ENCODE results near the gene EFCAB13. TPM values are rescaled to one million over a fixed set of nuclear protein-coding genes. Genes with fewer than 3 reads are reported as not detected.
A peak's percentile ranks its signal among the peaks of the same experiment; 100 is the strongest.

The EFCAB13 gene, protein sequence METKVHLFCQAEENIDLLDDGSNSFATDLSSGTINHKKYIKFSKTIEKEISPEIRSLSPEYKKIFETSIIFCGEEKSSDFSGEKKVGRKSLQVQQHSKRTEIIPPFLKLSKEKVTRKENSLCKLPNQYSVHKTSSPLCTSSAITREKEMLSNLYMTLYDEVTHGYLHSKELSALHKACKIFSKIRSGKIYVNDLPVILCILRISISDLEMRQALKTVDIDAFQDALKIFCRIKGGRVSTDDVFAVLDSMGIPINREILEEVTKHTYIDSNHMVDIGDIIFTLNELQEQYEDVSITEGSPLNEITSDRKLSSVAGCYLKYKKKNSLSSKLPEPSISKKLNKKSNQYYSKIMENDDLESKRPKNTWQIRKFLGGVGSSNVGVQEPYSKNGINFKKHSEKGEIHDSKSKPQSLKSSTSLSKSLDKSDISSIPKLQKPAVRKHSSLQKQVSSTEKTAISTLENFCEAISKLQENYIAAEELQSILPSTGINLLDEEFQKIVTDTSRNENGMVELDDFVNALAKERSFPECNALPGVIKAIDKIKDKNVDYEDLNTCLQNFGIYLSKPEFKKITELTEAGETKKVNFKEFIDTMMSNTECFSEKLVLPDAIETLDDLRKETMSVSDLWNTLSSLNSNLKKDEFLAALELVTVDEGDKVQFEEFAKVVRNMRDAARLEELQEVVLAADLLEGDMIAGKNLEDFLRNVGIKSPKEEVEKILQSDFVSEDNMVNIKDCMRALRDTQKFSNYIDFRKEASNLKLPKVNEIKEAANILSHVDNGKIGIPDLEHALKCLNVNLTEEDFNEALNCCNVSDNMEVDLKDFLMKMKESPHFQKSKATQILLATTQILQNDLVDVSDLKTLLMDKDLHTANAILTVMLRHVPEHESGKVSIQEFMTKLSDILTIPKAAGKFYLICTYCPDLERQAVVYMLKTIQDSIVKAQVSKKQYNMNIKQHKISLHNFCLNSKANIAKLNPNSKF
- total RNA-seq, result 5.3 and 6.9 TPM in 2 replicates

DNA sequence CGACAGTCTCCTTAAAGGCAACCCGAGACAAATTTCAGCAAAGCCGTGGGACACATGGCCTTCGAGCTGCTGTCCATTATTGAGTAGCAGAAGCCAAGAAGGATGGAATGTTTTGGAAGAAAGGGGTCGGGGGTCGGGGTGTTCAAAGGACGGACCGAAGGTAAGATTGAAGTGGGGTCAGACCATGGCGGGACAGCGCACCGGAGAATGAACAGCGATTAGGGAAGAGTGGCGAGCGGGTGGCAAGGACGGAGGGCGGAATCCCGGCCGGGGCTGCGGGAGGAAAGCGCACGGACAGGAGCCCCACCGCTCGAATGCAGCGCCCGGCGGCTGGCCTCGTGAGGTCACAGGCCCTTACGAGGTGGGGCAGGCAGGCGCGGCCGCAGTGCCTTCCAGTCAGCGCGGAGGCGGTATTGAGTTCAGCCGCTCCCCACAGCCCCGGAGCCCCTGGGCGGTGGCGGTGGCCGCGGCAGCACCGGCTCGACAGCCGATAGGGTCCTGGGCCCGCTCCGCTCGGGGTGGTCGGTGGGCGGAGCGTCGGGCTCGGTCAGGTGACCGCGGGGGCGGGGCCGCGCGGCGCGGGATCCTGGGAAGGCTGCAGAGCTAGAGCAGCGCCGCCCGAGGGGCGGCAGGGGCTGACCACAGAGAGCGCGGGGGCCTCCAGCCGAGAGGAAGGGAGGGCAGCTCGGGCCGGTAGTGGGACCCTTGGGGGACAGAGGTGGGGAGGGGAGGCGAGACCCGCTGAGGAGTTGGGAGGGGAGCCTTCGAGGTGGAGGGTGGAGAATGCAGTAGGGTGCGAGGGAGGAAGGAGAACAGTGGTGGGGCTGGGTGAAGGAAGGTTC lies at the start of gene EFCAB13:
Gene EFCAB13 (plus strand): TSS at position 574 of the 842 bp plus-strand sequence. CDS start 4,399 bp downstream, outside the sequence.
- Histone ChIP-seq H3K27ac (ENCODE audit: low read depth, low read length) (peak within 1 kb of the TSS; percentile 56), H4K20me1 (ENCODE audit: insufficient read depth, low read length) (no peaks in the 10 kb centered on the region), H3K79me2 (ENCODE audit: insufficient read depth, low read length) (no peaks in the 10 kb centered on the region), H3K4me3 (ENCODE audit: insufficient read depth, low read length) (peak within 1 kb of the TSS; percentile 85), H3K4me2 (ENCODE audit: insufficient read depth, low read length) (peak within 1 kb of the TSS; percentile 98), H3K36me3 (ENCODE audit: insufficient read depth, low read length) (no peaks in the 10 kb centered on the region), H3K9me3 (ENCODE audit: low read depth, low read length) (no peaks in the 10 kb centered on the region), H2AFZ (ENCODE audit: low read length) (peak within 1 kb of the TSS; percentile 97), H3K27me3 (ENCODE audit: insufficient read depth, low read length) (no peaks in the 10 kb centered on the region), H3K4me1 (ENCODE audit: insufficient read depth, low read length) (peaks cover 11% of the 10 kb centered on the region)
- DNase-seq (ENCODE audit: insufficient read length, low spot score, missing footprints), result peak; percentile 94
- TF ChIP-seq CTCF (IDR thresholded peaks at IDR 0.05; ENCODE audit: extremely low read depth, low read depth, low read length), result no peak

GRCh38 chr17:47274319-47275069 lies 49.3 kb upstream of the EFCAB13 start:
- no peaks in the 10 kb centered on the region for H4K20me1 ChIP-seq (ENCODE audit: insufficient read depth, low read length)
- H3K27ac ChIP-seq (ENCODE audit: low read depth, low read length), result peak overlapping the region; percentile 65
- no peak overlapping the region for H3K4me2 ChIP-seq (ENCODE audit: insufficient read depth, low read length)
- no peak overlapping the region for H2AFZ ChIP-seq (ENCODE audit: low read length)
- H3K27me3 ChIP-seq (ENCODE audit: insufficient read depth, low read length), result no peaks in the 10 kb centered on the region
- peaks cover 51% of the 10 kb centered on the region for H3K4me1 ChIP-seq (ENCODE audit: insufficient read depth, low read length)
- no peak for DNase-seq (ENCODE audit: insufficient read length, low spot score, missing footprints)
- H3K9me3 ChIP-seq (ENCODE audit: low read depth, low read length), result no peaks in the 10 kb centered on the region
- H3K36me3 ChIP-seq (ENCODE audit: insufficient read depth, low read length), result no peaks in the 10 kb centered on the region
- no peak overlapping the region for H3K4me3 ChIP-seq (ENCODE audit: insufficient read depth, low read length)
- TF ChIP-seq CTCF (IDR thresholded peaks at IDR 0.05; ENCODE audit: extremely low read depth, low read depth, low read length), result no peak
- peaks cover 3% of the 10 kb centered on the region for H3K79me2 ChIP-seq (ENCODE audit: insufficient read depth, low read length)

DNA sequence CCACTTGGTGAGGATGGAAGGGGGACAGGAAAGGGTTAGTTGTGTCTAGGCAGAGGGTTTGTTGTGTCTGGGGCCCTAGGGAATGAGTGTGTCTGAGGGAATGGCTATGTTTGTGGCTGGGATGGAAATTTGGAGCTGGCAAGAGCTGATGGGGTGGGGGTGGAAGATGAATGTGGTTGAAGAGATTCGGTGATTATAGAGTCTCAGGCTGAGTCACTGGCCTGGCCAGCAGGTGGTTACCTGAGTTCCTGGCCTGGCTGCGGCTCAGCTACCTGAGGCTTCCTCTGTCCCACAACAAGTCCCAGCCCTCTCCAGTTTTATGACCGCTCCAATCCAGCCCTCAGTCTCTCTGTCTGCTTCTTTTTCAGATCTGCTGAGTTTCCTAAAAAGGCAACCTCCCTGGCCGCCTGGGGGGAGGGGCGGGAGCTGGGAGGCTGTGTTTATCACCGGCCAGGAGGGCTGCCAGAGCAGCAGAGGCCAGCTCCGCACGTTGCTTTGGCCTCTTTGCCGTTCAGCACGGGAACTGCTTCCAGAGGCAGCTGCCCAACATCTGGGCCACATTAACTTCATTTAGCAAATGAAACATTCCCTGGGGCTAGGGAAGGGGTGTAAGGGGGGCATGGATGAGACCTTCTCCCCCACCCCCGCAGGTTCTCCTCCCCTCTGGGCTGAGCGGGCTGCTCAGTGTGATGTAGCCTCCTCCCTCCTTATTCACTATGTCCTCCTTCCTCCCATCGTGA lies 48.3 kb upstream of the EFCAB13 start:
- Histone ChIP-seq H3K79me2 (ENCODE audit: insufficient read depth, low read length) (peaks cover 3% of the 10 kb centered on the region), H4K20me1 (ENCODE audit: insufficient read depth, low read length) (no peaks in the 10 kb centered on the region), H2AFZ (ENCODE audit: low read length) (peak overlapping the region; percentile 69), H3K36me3 (ENCODE audit: insufficient read depth, low read length) (no peaks in the 10 kb centered on the region), H3K9me3 (ENCODE audit: low read depth, low read length) (no peaks in the 10 kb centered on the region), H3K4me1 (ENCODE audit: insufficient read depth, low read length) (peaks cover 56% of the 10 kb centered on the region), H3K4me2 (ENCODE audit: insufficient read depth, low read length) (peak overlapping the region; percentile 61), H3K27me3 (ENCODE audit: insufficient read depth, low read length) (no peaks in the 10 kb centered on the region), H3K4me3 (ENCODE audit: insufficient read depth, low read length) (peak overlapping the region; percentile 29), H3K27ac (ENCODE audit: low read depth, low read length) (peak overlapping the region; percentile 65)
- TF ChIP-seq CTCF (IDR thresholded peaks at IDR 0.05; ENCODE audit: extremely low read depth, low read depth, low read length), result no peak
- peak; percentile 86 for DNase-seq (ENCODE audit: insufficient read length, low spot score, missing footprints)
